B cell (primary cell): ENCODE data around the gene FES.

Experiments used
- EZH2 ChIP-seq: IDR thresholded peaks from 2 replicates; pipeline ENCODE4 v1.6.1; 2012; ENCODE audit warnings: borderline replicate concordance, low read depth, mild to moderate bottlenecking, moderate library complexity, low read length; ENCODE audit not compliant: insufficient read depth, poor library complexity, severe bottlenecking
- TF ChIP-seq, protein P1 (sequence below): fragments of 200-600 bp; IDR thresholded peaks from one replicate; pipeline ENCODE4 v1.8.0; 2022; ENCODE audit warnings: antibody characterized with exemption, mild to moderate bottlenecking

DNA sequence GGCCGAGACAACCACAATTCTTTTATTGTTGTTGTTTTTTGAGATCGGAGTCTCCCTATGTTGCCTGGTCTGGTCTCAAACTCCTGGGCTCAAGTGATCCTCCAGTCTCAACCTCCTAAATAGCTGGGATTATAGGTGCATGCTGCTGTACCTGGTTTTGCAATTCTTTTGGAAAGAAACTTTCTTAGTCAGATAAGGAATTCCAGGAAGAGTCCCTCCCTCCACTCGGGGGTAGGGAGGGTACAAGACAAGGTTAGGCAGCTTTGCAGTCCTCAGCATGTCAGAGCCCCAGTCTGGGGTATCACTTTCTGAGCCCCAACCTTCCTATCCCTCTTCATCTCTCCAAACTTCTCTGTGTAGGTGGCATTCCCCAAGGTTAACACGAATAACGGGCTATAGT lies 49.7 kb upstream of the FES start:
- TF ChIP-seq, protein P1, sequence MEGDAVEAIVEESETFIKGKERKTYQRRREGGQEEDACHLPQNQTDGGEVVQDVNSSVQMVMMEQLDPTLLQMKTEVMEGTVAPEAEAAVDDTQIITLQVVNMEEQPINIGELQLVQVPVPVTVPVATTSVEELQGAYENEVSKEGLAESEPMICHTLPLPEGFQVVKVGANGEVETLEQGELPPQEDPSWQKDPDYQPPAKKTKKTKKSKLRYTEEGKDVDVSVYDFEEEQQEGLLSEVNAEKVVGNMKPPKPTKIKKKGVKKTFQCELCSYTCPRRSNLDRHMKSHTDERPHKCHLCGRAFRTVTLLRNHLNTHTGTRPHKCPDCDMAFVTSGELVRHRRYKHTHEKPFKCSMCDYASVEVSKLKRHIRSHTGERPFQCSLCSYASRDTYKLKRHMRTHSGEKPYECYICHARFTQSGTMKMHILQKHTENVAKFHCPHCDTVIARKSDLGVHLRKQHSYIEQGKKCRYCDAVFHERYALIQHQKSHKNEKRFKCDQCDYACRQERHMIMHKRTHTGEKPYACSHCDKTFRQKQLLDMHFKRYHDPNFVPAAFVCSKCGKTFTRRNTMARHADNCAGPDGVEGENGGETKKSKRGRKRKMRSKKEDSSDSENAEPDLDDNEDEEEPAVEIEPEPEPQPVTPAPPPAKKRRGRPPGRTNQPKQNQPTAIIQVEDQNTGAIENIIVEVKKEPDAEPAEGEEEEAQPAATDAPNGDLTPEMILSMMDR: no peak
- TF ChIP-seq EZH2: no peak
